ENCODE data around the gene CLCN1.
A peak's percentile ranks its signal among the peaks of the same experiment; 100 is the strongest.

CLCN1 gene

DNA sequence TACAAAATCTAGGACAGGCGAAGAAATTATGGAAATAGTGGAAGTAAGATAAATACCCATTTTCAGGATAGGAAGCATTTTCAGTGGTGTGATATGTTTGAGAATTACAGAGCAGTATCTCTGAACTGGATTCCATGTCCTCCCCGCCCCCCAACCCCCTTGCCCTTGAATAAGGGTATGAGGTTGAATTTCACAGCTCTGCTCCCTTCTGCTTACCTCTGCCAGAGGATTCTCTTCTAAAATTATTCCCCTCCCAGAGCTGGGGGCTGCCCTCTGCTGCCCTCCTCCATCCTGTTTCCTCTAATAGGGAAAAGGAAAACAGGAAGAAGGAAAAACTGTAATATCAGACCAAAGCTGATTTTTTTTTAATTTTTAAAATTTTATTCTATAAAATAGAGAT, 7.3 kb upstream of the CLCN1 start:
- Histone ChIP-seq H3K4me3 (ENCODE audit: low read length in 2 of 2) (no peak overlapping the region), H3K27me3 (ENCODE audit: control insufficient read depth in 2 of 2, insufficient read depth in 2 of 2, low read length in 2 of 2) (no peaks in the 10 kb centered on the region), H3K27ac (ENCODE audit: low read depth in 2 of 2, low read length in 2 of 2) (no peak overlapping the region), H3K9ac (ENCODE audit: low read depth in 1 of 2, low read length in 2 of 2) (no peak overlapping the region), H3K9me3 (ENCODE audit: control insufficient read depth in 2 of 2, low read length in 2 of 2) (no peaks in the 10 kb centered on the region), H3K36me3 (ENCODE audit: control insufficient read depth in 2 of 2, insufficient read depth in 2 of 2, low read length in 2 of 2) (peaks cover 29 to 40% of the 10 kb centered on the region in 2 donors), H3K4me1 (ENCODE audit: control insufficient read depth in 2 of 2, insufficient read depth in 2 of 2, low read length in 2 of 2) (no peaks in the 10 kb centered on the region)

DNA sequence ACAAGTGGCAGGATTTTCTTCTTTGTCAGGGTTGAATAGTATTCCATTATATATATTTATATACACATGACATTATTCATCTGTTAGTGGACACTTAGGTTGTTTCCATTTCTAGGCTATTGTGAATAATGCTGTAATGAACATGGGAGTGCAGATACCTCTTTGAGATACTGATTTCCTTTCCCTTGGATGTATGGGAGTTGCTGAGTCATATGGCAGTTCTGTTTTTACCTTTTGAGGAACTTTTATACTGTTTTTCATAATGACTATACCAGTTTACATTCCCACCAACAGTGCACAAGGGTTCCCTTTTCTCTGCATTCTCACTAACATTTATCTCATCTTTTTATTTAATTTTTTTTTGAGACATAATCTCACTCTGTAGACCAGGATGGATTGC, 1.8 kb upstream of the CLCN1 start:
- Histone ChIP-seq H3K9me3 (ENCODE audit: control insufficient read depth in 2 of 2, low read length in 2 of 2) (no peaks in the 10 kb centered on the region), H3K27ac (ENCODE audit: low read depth in 2 of 2, low read length in 2 of 2) (no peak overlapping the region), H3K4me1 (ENCODE audit: control insufficient read depth in 2 of 2, insufficient read depth in 2 of 2, low read length in 2 of 2) (no peaks in the 10 kb centered on the region), H3K27me3 (ENCODE audit: control insufficient read depth in 2 of 2, insufficient read depth in 2 of 2, low read length in 2 of 2) (no peaks in the 10 kb centered on the region), H3K4me3 (ENCODE audit: low read length in 2 of 2) (no peak overlapping the region), H3K9ac (ENCODE audit: low read depth in 1 of 2, low read length in 2 of 2) (no peak overlapping the region), H3K36me3 (ENCODE audit: control insufficient read depth in 2 of 2, insufficient read depth in 2 of 2, low read length in 2 of 2) (no peaks in the 10 kb centered on the region)

DNA sequence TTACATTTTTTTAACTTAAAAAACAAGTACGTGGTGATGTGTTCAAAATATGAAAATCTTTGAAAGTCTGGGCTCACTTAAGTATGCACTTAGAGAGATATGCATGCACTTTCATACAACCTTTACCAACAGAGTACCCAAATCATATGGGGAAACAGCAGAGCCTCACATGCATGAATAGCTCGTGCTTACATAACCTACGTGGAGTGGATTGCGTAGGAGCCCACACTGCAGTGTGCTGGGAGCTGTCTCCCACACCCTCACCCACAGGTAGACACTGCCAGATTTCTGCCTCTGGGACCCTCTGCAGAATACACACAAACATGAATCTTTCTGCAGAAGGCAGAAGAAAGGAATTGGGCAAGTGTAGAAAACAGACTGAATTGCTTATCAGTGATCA, 581 bp downstream of the CLCN1 start:
- H3K27me3 ChIP-seq (ENCODE audit: control insufficient read depth in 2 of 2, insufficient read depth in 2 of 2, low read length in 2 of 2) = no peaks in the 10 kb centered on the region
- H3K36me3 ChIP-seq (ENCODE audit: control insufficient read depth in 2 of 2, insufficient read depth in 2 of 2, low read length in 2 of 2) = no peaks in the 10 kb centered on the region
- H3K4me3 ChIP-seq (ENCODE audit: low read length in 2 of 2) = no peak overlapping the region
- no peak overlapping the region for H3K27ac ChIP-seq (ENCODE audit: low read depth in 2 of 2, low read length in 2 of 2)
- no peaks in the 10 kb centered on the region for H3K9me3 ChIP-seq (ENCODE audit: control insufficient read depth in 2 of 2, low read length in 2 of 2)
- H3K4me1 ChIP-seq (ENCODE audit: control insufficient read depth in 2 of 2, insufficient read depth in 2 of 2, low read length in 2 of 2) = peaks cover 0 to 7% of the 10 kb centered on the region in 2 donors
- H3K9ac ChIP-seq (ENCODE audit: low read depth in 1 of 2, low read length in 2 of 2) = no peak overlapping the region

DNA sequence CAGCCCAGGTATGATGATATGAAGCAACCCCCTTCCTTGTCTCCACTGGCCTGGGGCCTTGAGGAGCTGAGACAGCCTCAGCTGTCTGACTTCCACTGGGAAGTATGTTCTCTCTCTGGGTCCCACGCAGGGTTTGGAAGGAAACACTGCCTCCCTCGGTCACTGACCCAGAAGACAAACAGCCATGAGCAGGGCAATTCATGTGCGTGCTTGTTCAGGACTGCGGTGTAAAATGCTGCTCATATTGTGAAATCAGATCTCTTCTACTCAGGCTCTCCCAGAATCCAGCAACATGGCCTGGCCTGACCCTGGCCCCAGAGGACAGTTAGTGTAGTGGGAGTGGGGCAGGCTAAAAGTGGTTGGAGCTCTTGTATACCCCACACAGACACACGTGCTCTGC, 2.8 kb downstream of the CLCN1 start:
- Histone ChIP-seq H3K4me3 (ENCODE audit: low read length in 2 of 2) (no peak overlapping the region), H3K27me3 (ENCODE audit: control insufficient read depth in 2 of 2, insufficient read depth in 2 of 2, low read length in 2 of 2) (no peaks in the 10 kb centered on the region), H3K4me1 (ENCODE audit: control insufficient read depth in 2 of 2, insufficient read depth in 2 of 2, low read length in 2 of 2) (peaks cover 0 to 7% of the 10 kb centered on the region in 2 donors), H3K9ac (ENCODE audit: low read depth in 1 of 2, low read length in 2 of 2) (no peak overlapping the region), H3K27ac (ENCODE audit: low read depth in 2 of 2, low read length in 2 of 2) (peak overlapping the region in 1 of 2 donors; percentile 38), H3K9me3 (ENCODE audit: control insufficient read depth in 2 of 2, low read length in 2 of 2) (no peaks in the 10 kb centered on the region), H3K36me3 (ENCODE audit: control insufficient read depth in 2 of 2, insufficient read depth in 2 of 2, low read length in 2 of 2) (no peaks in the 10 kb centered on the region)

DNA sequence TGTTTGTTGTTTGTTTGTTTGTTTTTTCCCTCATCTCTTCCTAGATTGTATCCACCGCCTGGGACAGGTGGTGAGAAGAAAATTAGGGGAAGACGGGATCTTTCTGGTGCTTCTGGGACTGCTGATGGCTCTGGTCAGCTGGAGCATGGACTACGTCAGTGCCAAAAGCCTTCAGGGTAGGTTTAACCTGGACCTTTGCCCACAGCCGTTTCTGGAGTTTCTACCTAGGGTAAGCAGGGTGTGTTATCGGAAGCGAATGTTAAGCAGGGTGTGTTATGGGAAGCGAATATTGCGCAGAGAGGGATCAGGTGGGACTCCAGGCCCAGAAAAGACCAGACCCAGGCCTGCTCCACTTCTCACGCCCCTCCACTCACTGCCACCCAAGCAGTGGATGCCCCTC, 4.7 kb downstream of the CLCN1 start:
- Histone ChIP-seq H3K27ac (ENCODE audit: low read depth in 2 of 2, low read length in 2 of 2) (no peak overlapping the region), H3K27me3 (ENCODE audit: control insufficient read depth in 2 of 2, insufficient read depth in 2 of 2, low read length in 2 of 2) (no peaks in the 10 kb centered on the region), H3K4me1 (ENCODE audit: control insufficient read depth in 2 of 2, insufficient read depth in 2 of 2, low read length in 2 of 2) (peaks cover 0 to 7% of the 10 kb centered on the region in 2 donors)

DNA sequence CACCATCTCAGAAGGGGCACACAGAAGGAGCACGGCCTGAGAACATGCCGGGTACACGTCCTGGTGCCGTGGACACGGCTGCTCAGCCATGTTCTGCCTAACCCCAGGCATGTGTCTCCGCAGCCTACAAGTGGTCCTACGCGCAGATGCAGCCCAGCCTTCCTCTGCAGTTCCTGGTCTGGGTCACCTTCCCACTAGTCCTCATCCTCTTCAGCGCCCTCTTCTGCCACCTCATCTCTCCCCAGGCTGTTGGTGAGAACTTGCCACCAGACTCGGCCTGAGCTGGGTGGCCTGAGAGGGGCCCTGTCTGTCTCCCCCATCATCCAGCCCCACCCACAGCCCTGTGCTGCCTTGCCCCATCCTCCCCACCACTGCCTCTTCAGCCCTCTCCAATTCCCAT, 5.3 kb downstream of the CLCN1 start:
- H3K27me3 ChIP-seq (ENCODE audit: control insufficient read depth in 2 of 2, insufficient read depth in 2 of 2, low read length in 2 of 2) = no peaks in the 10 kb centered on the region
- peaks cover 0 to 7% of the 10 kb centered on the region in 2 donors for H3K4me1 ChIP-seq (ENCODE audit: control insufficient read depth in 2 of 2, insufficient read depth in 2 of 2, low read length in 2 of 2)
- H3K36me3 ChIP-seq (ENCODE audit: control insufficient read depth in 2 of 2, insufficient read depth in 2 of 2, low read length in 2 of 2) = no peaks in the 10 kb centered on the region
- no peak overlapping the region for H3K27ac ChIP-seq (ENCODE audit: low read depth in 2 of 2, low read length in 2 of 2)
- no peak overlapping the region for H3K4me3 ChIP-seq (ENCODE audit: low read length in 2 of 2)
- H3K9ac ChIP-seq (ENCODE audit: low read depth in 1 of 2, low read length in 2 of 2) = no peak overlapping the region
- H3K9me3 ChIP-seq (ENCODE audit: control insufficient read depth in 2 of 2, low read length in 2 of 2) = no peaks in the 10 kb centered on the region

More for the DNA sequence above, 4.7 kb downstream of the CLCN1 start:
- Histone ChIP-seq H3K4me3 (ENCODE audit: low read length in 2 of 2) (no peak overlapping the region), H3K9me3 (ENCODE audit: control insufficient read depth in 2 of 2, low read length in 2 of 2) (no peaks in the 10 kb centered on the region), H3K9ac (ENCODE audit: low read depth in 1 of 2, low read length in 2 of 2) (no peak overlapping the region), H3K36me3 (ENCODE audit: control insufficient read depth in 2 of 2, insufficient read depth in 2 of 2, low read length in 2 of 2) (no peaks in the 10 kb centered on the region)

DNA sequence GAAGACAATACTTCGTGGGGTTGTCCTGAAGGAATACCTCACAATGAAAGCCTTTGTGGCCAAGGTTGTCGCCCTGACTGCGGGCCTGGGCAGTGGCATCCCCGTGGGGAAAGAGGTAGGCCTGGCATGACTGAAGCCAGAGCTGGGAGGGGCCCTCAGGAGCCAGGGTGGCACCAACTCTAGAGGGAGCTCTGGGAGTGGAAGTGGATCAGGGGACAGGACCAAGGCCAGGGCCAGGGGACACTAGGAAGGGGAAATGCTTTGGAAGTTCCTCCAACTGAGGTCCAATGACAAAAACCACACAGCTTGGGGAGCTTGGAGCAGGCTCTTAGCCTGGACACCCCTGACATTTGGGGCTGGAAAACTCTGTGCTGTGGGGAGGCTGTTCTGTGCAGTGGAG, 5.8 kb downstream of the CLCN1 start:
- H3K4me1 ChIP-seq (ENCODE audit: control insufficient read depth in 2 of 2, insufficient read depth in 2 of 2, low read length in 2 of 2) = peaks cover 0 to 7% of the 10 kb centered on the region in 2 donors
- H3K9me3 ChIP-seq (ENCODE audit: control insufficient read depth in 2 of 2, low read length in 2 of 2) = no peaks in the 10 kb centered on the region
- no peaks in the 10 kb centered on the region for H3K36me3 ChIP-seq (ENCODE audit: control insufficient read depth in 2 of 2, insufficient read depth in 2 of 2, low read length in 2 of 2)
- H3K9ac ChIP-seq (ENCODE audit: low read depth in 1 of 2, low read length in 2 of 2) = no peak overlapping the region
- H3K4me3 ChIP-seq (ENCODE audit: low read length in 2 of 2) = no peak overlapping the region
- H3K27ac ChIP-seq (ENCODE audit: low read depth in 2 of 2, low read length in 2 of 2) = no peak overlapping the region
- H3K27me3 ChIP-seq (ENCODE audit: control insufficient read depth in 2 of 2, insufficient read depth in 2 of 2, low read length in 2 of 2) = no peaks in the 10 kb centered on the region

DNA sequence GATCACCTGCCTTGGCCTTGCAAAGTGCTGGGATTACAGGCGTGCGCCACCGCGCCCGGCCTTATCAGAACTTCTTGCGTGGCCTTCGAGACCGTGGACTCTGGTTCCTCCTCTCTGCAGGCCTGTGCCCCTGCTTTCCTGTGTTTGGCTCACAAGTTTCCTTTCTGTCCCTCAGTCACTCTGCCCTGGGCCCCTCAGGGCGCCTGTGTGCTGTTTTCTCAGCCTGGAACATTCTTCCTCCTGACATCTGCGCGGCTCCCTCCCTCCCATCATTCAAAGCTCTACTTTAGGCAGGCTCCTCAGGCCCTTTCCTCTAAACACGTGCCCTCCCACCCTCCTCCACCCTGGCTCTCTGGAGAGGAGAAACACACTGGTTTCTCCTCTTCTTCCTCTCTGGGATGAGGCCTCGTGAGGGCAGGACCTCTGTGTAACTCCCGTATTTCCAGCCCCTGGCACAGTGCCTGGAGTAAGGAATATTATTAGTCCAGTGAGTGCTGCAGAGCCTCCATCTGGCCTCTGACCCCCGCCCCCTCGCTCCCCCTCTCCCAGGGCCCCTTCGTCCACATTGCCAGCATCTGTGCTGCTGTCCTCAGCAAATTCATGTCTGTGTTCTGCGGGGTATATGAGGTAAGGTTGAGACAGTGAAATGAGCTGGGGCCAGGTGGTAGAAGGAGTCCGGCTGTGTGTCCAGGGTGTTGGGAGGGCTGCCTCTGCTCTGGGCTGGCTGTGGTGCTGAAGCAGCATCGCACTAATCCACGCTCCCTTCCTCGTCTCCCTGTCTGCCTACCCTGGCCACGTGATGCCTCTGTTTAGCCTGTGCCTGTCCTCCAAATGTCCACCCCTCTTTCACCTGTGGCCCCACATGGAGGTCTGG, 7.1 kb downstream of the CLCN1 start:
- no peaks in the 10 kb centered on the region for H3K36me3 ChIP-seq (ENCODE audit: control insufficient read depth in 2 of 2, insufficient read depth in 2 of 2, low read length in 2 of 2)
- no peaks in the 10 kb centered on the region for H3K9me3 ChIP-seq (ENCODE audit: control insufficient read depth in 2 of 2, low read length in 2 of 2)
- no peak overlapping the region for H3K4me3 ChIP-seq (ENCODE audit: low read length in 2 of 2)
- H3K9ac ChIP-seq (ENCODE audit: low read depth in 1 of 2, low read length in 2 of 2) = no peak overlapping the region
- H3K27me3 ChIP-seq (ENCODE audit: control insufficient read depth in 2 of 2, insufficient read depth in 2 of 2, low read length in 2 of 2) = no peaks in the 10 kb centered on the region
- peaks cover 0 to 7% of the 10 kb centered on the region in 2 donors for H3K4me1 ChIP-seq (ENCODE audit: control insufficient read depth in 2 of 2, insufficient read depth in 2 of 2, low read length in 2 of 2)
- H3K27ac ChIP-seq (ENCODE audit: low read depth in 2 of 2, low read length in 2 of 2) = no peak overlapping the region

DNA sequence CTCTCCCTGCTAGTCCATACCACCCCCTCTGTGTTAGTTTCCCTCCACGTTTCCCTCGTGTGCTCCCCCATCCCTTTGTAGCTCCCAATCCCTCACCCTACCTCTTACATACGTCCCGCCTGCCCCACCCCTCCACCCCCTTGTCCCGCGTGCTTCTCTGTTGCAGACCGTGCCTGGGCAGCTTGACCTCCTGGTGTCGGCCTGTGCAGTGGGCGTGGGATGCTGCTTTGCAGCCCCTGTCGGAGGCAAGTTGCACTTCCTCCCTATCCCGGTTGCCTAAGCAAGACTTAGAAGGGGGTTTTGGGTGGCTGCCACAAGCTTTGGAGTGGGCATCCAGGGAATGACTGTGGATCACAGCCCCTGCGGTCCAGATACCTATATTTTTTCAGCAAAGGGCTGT, 7.7 kb downstream of the CLCN1 start:
- no peak overlapping the region for H3K9ac ChIP-seq (ENCODE audit: low read depth in 1 of 2, low read length in 2 of 2)
- no peaks in the 10 kb centered on the region for H3K36me3 ChIP-seq (ENCODE audit: control insufficient read depth in 2 of 2, insufficient read depth in 2 of 2, low read length in 2 of 2)
- H3K9me3 ChIP-seq (ENCODE audit: control insufficient read depth in 2 of 2, low read length in 2 of 2) = no peaks in the 10 kb centered on the region
- peaks cover 0 to 7% of the 10 kb centered on the region in 2 donors for H3K4me1 ChIP-seq (ENCODE audit: control insufficient read depth in 2 of 2, insufficient read depth in 2 of 2, low read length in 2 of 2)
- no peaks in the 10 kb centered on the region for H3K27me3 ChIP-seq (ENCODE audit: control insufficient read depth in 2 of 2, insufficient read depth in 2 of 2, low read length in 2 of 2)
- no peak overlapping the region for H3K4me3 ChIP-seq (ENCODE audit: low read length in 2 of 2)
- H3K27ac ChIP-seq (ENCODE audit: low read depth in 2 of 2, low read length in 2 of 2) = no peak overlapping the region

DNA sequence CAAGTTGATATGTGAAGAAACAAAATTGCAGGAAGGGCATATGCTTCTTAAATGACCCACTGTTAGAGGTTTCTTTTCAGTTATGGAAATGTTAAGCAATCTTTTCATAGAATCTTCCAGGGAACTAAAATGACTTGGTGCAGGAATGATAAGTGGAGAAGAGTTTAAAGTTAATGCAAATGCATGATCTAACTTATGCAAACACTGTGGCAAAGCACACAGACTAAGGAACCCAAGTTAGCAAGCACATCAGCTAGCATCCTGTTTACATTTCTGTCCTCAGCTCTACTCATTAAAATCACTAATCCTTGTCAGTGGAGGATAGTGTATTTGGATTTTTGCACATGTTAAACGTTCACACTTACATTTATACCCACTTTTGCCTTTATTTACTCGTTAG, 9.3 kb downstream of the CLCN1 start:
- Histone ChIP-seq H3K36me3 (ENCODE audit: control insufficient read depth in 2 of 2, insufficient read depth in 2 of 2, low read length in 2 of 2) (no peaks in the 10 kb centered on the region), H3K4me3 (ENCODE audit: low read length in 2 of 2) (no peak overlapping the region), H3K27ac (ENCODE audit: low read depth in 2 of 2, low read length in 2 of 2) (no peak overlapping the region)

More for the DNA sequence above, 9.3 kb downstream of the CLCN1 start:
- H3K9me3 ChIP-seq (ENCODE audit: control insufficient read depth in 2 of 2, low read length in 2 of 2) = no peaks in the 10 kb centered on the region
- H3K4me1 ChIP-seq (ENCODE audit: control insufficient read depth in 2 of 2, insufficient read depth in 2 of 2, low read length in 2 of 2) = peaks cover 0 to 7% of the 10 kb centered on the region in 2 donors
- H3K9ac ChIP-seq (ENCODE audit: low read depth in 1 of 2, low read length in 2 of 2) = no peak overlapping the region
- H3K27me3 ChIP-seq (ENCODE audit: control insufficient read depth in 2 of 2, insufficient read depth in 2 of 2, low read length in 2 of 2) = no peaks in the 10 kb centered on the region
